CD4-positive, alpha-beta T cell treated with Interleukin-17A for 4 hours (primary cell): ENCODE data around the gene EGFLAM.

Experiments
- DNase-seq: peaks from one replicate; pipeline ENCODE4 v3.0.0-alpha.2; 2020; ENCODE audit warnings: mixed read lengths

The EGFLAM gene

DNA sequence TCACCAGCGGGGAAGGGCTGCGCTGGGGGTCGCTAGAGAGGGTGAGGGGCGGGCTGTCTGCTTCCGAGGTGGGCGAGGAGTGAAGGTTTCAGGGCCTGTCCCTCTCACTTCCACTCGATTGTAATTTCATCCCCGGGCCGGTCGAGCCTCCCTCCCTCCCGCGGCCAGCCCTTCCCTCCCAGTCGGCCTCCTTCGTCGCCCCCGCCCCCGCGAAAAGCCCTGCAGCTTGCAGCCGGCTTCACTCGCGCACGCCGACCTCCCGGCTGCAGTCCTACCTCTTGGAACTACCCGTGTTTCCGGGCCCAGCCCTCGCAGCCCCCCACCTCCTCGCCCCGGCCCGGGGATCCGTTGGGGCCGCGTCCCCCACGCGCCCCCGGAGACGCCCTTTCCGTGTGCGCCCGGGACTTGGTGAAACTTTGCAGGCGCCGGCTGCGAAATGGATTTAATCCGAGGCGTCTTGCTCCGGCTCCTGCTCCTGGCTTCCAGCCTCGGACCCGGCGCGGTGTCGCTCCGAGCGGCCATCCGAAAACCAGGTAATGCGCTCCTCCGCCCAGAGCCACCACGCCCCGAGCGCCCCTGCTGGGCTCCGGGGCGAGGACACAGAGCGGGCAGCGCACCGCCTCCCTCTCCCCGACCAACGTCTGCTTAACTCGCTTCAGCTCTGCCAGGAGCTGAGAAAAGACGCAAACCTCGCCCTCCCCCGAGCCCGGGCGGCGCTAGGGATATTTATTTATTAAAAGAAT lies at the start of gene EGFLAM:
TSS of gene EGFLAM (plus strand) at position 241 of the 743 bp plus-strand sequence. CDS start at position 437, 196 bp downstream.
- no peak for DNase-seq

DNA sequence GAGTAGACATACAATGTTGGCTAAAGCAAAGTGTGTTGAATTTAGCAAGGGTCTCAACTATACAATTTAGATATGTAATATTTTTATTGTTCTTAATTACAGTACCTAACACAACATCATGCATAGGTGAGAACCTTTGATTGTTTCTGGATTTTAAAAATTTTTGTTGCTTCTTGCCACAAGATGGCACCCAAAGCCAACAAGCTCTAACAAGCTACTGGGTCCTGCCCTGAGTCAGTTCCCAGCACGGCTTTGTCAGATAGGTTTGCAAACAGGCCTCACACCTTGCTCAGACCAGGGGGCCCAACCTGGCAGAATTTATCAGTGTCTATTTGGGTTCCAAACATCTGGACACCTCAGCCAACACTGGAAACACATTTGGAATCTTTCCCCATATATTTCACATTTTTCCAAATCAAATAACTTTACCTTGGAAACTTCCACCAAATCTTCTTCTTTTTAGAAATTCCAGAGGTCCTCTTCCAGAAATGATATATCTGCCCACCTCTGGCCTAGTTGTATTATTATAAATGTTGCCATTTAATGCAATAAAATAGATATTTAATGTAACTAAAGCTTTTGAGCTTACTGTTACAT lies 49.5 kb upstream of the EGFLAM start:
- DNase-seq: no peak

- no peak for DNase-seq
Observed at GRCh38 chr5:38210676-38211353, 47.5 kb upstream of the EGFLAM start.

GRCh38 chr5:38211354-38211710 lies 47.0 kb upstream of the EGFLAM start:
- DNase-seq: no peak

DNA sequence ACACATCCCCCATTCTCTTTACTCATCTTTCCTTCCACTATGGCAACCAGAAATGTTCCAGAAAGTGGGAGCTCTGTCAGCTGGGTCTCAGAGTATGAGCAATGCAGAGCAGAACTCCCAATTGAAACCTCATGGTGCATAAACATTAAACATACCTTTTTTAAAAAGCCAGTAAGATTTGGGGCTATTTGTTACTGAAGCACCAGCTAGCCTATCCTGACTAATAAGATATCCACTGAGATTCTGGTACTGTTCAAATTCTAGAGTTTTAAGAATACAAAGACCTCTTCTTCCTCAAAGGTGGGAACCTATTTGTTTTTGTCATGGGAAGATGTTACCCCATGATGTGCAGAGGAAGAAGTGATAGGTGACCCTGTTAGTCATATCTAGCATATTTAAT lies 46.1 kb upstream of the EGFLAM start:
- DNase-seq: no peak

GRCh38 chr5:38226091-38226490 lies 32.3 kb upstream of the EGFLAM start:
- DNase-seq: no peak

DNA sequence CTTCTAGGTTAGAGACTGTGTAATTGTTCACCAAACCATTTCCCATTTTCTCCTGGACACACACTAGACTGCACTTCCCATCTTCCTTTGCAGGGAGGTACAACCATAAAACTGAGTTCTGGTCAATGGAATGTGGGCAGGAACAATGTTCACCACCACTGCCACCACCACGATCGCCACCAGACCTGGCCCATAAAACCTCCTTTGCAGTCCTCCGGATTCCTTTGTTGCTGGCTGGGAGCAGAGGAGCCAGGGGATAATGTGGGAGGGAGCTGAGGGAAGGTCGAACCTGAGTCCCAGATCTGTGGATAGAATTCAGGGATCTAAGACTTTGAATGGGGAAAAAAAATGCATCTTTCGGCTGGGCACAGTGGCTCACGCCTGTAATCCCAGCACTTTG lies 29.4 kb upstream of the EGFLAM start:
- DNase-seq: no peak

DNA sequence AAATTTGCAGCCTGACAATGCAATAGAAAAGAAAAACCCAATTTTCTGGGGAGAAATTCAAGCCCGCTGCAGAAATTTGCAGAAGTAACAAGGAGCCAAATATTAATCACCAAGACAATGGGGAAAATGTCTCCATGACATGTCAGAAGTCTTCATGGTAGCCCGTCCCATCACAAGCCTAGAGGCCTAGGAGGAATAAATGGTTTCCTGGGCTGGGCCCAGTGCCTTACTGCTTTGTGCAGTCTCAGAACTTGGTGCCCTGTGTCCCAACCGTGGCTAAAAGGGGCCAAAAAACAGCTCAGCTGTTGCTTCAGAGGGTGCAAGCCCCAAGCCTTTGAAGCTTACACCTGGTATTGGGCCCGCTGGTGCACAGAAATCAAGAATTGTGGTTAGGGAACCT lies 23.6 kb upstream of the EGFLAM start:
- DNase-seq: no peak

GRCh38 chr5:38237681-38238080 lies 20.7 kb upstream of the EGFLAM start:
- no peak for DNase-seq

GRCh38 chr5:38240212-38240611 lies 18.1 kb upstream of the EGFLAM start:
- no peak for DNase-seq

GRCh38 chr5:38241655-38242054 lies 16.7 kb upstream of the EGFLAM start:
- no peak for DNase-seq

DNA sequence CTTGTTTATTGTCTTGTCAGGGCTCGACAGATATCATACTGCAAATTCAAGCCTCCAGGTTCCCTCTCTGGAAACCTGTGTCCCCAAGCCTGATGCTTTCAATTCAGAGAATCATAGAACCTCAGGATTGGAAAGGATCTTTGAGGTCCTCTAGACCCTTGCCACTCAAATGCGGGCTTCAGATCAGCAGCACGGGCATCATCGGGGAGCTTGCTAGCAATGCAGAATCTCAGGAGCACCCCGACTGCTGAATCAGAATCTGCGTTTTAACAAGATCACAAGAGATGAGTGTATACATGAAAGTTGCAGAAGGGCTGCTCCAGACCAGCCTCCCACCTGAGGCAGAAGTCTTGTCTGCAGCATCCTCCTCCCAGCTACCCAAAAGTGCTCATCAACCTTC lies 13.1 kb upstream of the EGFLAM start:
- no peak for DNase-seq

- no peak for DNase-seq
Observed at GRCh38 chr5:38249301-38249700, 9.1 kb upstream of the EGFLAM start.

- DNase-seq: no peak
Observed at GRCh38 chr5:38249812-38250211, 8.5 kb upstream of the EGFLAM start.

- no peak for DNase-seq
Observed at GRCh38 chr5:38250763-38251448, 7.5 kb upstream of the EGFLAM start.

DNA sequence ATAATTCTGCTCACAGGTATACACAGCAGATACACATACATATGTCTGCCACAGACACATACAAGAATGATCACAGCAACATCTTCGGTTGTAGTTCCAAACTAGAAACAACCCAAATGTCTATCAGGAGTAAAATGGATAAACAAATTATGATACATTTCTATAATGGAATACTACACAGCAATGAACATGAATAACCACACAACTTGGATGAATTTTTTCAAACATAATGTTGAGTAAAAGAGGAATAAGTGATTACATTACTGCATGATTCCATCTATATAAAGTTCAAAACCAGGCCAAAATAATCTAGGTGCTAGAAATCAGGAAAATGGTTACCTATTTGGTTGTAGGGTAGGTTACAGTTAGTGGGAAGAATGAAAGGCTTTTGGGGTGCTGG lies 4.6 kb upstream of the EGFLAM start:
- no peak for DNase-seq

DNA sequence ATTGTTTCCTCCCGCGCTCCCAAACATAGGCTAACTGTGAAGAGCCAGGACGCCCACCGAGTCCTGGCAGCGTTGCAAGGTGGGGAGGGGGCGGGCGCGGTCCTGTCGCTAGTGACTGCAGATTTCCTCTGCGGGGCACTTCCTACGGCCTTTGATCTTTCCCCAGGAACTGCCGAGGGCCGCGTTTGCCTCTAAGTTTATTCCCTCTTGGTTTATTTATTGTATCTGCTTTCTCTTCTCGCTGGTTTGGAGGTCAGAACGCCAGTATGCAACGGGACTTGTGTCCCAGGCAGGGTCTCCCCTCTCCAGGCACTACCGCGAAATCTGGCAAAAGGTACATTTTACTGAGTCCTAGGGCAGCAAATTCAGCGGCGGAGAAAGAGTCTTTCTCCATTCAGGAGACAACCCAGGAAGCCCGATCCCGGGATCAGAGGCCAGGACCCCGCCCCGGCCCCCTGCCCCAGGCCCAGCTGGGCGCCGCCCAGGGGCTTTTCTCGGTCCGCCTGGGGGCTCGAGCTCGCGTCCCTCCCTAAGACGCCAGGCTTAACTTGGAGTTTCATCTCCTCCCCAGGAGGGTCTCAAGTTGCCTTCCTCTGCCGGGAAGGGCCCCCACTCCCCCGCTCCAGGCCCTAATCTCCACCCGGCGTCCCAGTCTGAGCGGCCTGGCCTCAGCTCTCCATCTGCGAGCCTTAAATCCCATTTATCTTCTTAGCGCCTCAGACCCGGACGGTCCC lies 884 bp upstream of the EGFLAM start:
- no peak for DNase-seq

DNA sequence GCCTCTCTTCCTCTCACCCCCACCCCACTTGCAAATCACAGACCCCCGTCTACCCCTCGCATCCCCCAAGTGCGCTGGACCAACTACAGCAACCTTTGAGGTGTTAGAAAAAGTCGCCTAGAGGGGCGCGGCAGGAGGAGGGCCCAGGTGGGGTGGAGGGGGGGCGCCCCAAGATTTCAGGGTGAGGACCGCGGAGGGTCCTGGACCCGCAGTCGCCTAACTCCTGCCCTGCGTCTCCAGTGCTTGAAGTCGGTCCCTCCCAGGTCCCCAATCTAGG lies 379 bp upstream of the EGFLAM start:
- DNase-seq: no peak

DNA sequence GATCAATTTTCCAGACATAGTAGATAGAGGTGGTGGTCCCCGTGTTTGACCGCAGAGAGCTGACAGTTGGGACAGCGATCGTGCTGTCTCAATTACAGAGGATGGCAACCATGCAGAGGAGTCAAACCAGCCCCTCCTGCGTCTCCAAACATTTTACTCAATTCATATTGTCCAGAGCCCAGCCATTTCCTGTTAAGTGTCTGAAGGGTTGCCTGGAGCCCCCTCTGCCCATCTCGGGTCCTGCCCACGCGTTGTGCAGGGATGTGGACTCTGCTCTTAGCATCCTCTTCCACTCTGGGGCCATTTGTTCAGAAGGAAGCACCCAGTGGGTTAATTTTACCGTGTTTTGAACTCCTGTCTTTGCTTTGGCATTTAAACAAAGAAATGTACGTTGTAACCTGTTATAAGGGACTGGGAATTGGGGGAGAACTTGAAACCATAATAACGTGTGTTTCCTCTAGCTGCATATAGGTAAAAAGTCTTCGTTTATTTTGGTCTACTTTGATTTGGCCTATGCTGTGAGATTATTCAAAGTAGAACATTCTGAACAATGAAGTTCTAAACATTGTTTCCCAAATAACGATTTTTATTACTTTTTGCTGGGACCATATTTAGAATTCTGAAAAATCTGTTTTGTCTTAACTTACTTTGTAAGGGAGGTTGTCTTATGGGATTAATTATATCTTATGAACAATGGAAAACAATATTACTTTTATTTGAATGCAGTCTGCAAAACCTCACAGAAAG lies 876 bp downstream of the EGFLAM start:
- no peak for DNase-seq

DNA sequence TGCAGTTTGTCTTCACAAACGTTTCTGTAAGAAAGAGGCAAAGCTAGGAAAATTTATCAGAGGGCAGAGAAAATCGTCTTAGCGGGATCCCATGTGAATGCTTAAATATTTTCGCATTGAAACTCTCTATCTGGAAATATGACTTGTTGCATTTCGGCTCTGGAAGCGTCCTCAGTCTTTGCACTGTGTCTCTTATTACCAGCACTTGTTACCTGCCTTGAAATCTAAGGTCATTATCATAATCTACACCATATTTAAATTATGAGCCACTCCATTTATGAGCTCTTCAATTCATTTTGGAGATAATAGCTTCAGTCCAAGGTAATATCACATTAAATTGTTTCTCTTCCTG lies 1.4 kb downstream of the EGFLAM start:
- no peak for DNase-seq

DNA sequence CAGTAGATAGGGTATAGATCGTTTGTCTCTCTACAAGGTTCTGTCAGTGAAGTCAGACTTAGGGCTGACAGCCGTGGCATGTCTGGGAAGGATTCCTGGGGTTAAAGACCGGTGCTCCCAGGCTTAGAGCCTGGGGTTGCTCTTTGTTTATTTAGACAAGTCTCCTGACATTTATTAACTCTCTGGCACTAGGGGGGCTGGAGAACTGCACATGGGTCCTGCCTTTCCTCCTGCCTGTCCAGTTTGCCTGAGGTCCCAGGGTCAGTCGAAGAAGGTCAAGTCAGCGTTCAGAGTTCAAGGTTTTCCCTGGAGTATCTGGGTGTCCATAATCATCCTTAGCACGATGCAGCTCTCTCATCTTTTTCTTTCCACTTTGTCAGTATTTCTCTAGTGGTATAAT lies 5.6 kb downstream of the EGFLAM start:
- no peak for DNase-seq

DNA sequence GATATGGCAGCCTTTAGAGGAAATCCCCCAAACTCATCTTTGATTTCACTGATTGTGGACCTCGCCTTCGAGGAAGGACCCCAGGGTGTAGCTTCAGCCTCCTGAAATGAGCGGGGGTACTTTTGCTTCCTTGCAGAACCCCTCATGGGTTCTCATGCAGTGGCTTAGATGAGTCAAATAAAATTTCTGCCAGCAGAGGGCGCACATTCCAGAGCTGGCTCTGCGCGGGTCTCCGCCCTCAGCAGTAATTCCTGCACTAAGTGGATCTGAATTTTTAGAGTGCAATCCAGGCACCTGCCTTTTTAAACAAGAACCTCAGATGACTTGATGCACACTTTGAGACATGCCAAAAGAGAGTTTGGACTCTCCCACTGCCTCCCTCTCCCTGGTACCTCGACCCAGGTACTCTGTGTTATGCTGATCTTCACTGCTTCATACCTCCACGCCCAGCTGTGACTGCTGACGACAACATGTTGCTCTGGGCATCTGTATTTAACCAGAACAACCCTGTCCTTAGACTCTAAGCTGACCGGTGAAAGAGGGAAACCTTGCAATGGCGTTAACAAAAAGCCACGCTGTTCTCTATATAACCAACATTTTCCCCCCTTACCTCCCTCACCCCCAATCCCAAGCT lies 7.3 kb downstream of the EGFLAM start:
- peak; percentile 52 for DNase-seq
